CD4-positive, alpha-beta T cell treated with Interleukin-4 for 4 hours (primary cell): ENCODE data around the gene UPK3BL1.
A peak's percentile ranks its signal among the peaks of the same experiment; 100 is the strongest.
"Not testable (repeated sequence)": the region's sequence is repeated elsewhere in the genome, so short reads cannot be mapped to it uniquely, and the experiment has no call there.

ENCODE experiments used
- DNase-seq: peaks from one replicate; pipeline ENCODE4 v3.0.0-alpha.2; 2020

UPK3BL1 gene, protein sequence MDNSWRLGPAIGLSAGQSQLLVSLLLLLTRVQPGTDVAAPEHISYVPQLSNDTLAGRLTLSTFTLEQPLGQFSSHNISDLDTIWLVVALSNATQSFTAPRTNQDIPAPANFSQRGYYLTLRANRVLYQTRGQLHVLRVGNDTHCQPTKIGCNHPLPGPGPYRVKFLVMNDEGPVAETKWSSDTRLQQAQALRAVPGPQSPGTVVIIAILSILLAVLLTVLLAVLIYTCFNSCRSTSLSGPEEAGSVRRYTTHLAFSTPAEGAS

DNA sequence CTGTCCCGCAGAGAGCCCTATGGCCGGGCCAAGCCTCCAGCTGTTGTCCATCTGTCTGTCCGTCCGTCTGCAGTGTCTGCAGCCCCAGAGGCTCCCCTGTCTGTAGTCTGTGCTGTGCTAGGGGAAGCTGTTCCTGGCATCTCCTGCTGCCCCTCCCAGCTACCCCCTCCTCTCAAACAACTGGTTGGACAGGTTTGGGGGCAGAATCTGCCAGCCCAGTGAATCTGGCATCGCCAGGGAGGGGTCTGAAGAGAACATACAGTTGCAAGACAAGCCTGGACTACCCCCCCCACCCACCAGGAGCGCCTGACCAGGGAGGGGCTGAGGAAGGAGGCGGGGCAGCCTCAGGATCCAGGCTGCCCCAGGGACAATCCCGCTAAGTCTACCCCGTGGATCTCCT, at the start of gene UPK3BL1:
Gene UPK3BL1, minus strand, starts transcription at position 101 of the 400 bp plus-strand sequence. Its CDS starts 50 bp downstream, at position 51.
- not testable (repeated sequence) for DNase-seq

DNA sequence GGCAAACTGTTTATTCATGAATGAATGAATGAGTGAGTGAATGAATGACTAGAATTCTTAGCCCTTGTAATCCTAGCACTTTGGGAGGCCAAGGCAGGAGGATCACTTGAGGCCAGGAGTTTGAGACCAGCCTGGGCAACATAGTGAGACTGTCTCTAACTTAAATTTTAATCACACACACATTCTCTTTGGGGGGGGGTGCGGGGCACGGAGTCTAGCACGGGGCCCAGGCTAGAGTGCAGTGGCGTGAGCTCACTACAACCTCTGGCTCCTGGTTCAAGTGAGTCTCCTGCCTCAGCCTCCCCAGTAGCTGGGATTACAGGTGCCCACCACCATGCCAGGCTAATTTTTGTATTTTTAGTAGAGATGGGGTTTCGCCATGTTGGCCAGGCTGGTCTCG, 48.0 kb upstream of the UPK3BL1 start:
- not testable (repeated sequence) for DNase-seq

DNA sequence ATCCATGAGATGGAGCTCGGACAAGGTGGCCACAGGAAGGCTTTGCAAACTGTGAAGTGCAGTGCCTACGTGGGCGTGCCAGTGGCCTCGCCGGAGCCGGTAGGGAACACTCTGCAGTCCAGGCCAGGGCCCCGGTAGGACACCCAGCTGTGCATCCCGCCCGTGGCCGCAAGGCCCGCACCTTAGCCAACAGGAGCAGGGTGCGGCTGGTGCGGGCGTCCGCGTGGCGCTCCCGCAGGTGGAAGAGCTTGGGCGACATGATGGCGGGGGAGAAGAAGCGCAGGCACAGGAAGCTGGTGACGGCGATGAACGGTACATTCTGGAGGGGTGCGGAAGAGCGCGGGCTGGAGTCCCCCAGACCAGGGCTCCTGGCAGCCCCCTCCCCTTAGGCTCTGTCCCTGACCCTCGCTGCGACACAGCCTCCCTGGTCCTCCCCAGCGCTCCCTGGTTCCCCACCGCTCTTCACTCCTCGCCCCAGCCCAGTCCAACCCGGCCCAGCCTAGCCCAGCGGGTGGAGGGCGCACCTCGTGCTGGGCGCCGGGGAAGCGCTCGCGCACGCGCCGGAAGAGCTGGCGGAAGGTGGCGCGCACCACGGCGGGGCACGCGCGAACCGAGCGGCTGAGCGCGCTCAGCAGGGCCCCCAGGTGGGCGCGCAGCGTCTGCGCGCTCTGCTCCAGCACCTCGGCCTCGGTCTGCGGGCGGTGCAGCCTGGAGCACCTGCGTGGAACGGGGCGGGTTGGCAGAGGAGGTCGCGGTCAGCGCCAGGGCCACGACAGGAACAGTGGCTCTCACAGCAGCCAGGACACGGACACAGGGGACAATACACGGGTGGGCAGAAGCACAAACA, 47.1 kb upstream of the UPK3BL1 start:
- not testable (repeated sequence) for DNase-seq

DNA sequence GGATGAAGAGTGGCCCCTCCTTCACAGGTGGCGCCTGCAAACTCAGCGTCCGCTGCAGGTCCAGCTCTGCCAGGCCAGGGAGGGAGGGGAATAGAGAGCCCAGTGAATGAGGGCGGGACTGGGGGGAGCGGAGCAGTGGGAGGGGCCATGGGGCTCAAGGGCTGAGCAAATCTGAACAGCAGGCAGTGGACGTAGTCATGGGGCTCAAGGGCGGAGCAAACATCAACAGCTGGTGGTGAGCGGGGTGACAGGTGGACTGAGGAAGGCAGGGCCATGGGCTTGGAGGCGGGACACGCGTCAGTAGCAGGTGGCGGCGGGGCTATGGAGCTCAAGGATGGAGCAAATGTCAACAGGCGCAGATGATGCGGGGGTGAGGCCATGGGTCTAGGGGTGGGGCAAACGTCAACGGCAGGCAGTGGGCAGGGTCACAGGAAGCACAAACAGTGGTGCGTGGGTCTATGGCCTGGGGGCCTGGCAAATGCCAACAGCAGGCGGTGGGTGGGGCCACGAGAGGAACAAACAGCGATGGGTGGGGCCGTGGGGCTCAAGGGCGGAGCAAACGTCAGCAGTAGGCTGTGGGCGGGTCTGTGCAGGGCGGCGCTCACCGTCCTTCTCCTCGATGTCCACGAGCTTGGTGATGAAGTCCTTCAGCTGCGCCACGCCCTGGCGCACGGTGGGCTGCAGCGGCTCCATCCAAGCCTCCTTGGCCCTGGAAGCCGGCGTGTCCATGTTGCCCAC, 45.9 kb upstream of the UPK3BL1 start:
- not testable (repeated sequence) for DNase-seq

DNA sequence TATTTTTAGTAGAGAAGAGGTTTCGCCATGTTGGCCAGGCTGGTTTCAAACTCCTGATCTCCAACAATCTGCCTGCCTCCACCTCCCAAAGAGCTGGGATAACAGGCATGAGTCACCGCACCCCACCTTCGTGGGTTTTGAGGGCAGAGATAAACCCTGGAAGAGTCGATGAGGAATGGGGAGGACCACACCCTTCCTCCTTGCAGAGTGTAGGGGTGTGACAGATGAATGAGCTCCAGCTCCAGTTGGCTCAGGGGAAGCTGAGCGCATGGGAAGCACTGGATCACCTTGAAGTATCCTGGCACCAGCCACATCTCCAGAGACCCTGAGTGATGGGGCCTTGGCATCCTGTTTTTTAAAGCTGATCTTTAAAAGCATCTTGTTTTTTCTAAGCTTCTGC, 40.0 kb upstream of the UPK3BL1 start:
- DNase-seq: not testable (repeated sequence)

DNA sequence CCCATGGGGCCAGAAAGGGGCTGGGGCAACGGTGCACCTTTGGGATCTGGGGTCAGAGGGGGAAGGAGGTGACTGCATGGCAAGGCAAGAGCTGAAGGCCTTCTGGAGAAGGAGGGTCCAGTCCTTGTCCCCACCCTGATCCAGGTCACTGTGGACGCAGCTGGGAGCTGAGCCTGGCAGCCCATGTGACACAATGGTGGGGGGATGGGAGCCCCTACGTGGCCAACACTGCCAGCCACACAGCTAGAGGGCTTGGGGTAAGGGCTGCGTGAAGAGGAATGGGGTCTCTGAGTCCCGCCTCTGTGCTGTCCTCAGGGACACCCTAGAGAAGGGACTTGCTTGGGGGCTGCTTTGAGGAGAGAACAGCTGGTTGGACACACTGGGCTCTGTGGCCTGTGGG, 38.2 kb upstream of the UPK3BL1 start:
- DNase-seq: not testable (repeated sequence)

DNA sequence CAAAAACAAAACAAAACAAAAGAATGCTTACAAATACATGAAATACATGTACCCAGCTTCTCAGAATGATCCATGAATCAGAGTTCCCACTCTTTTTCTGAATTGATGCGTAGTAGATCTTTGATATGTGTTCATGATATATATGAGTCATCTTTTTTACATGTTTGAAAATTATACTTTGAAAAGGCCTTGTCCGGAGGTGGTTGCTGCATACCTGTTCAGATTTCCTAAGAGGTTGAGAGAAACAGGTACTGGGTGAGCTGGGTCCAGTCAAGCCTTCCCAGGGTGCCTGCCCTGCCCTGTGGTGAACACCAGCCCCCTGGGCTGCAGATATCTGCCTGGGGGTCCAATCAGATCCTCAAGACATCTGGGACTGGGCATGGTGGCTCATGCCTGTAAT, 33.0 kb upstream of the UPK3BL1 start:
- DNase-seq: not testable (repeated sequence)

DNA sequence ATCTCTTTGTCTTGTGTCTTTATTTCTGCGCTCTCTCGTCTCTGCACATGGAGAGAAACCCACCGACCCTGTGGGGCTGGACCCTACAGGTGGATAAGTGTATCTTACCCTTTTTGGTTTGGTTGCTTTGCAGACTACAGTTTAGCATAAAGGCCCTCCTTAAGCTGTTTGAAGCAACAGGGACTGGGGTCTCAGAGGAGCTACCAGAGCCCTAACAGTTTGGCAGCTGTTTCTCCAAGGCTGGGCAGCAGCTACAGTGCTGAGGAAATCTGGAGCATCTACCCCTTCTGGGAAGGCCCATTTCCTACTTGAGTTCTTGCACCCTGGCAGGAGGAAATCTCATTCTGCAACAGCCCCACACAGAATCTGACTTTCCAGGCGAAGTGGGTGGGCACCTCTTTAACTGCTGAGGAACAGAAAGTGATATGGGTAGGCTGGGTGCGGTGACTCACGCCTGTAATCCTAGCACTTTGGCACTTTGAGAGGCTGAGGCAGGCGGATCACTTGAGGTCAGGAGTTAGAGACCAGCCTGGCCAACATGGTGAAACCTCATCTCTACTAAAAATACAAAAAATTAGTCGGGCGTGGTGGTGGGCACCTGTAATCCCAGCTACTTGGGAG, 31.0 kb upstream of the UPK3BL1 start:
- DNase-seq: not testable (repeated sequence)

DNA sequence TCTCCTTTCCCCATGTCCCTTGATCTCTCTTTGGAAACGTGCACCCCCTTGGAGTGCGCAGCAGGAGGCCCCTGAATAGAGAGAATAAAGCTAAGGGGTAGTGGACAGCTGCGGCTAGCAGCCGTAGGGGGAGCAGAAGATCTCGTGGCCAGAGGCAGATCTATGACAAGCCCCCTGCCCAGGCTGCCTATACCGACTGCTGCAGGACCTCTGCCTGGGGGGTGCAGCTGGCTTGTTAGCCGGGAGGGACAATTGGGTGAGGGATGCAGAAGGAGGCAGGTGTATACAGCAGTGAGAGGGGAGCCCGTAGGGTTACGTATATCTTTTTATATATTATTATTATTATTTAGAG, 29.3 kb upstream of the UPK3BL1 start:
- DNase-seq: not testable (repeated sequence)

DNA sequence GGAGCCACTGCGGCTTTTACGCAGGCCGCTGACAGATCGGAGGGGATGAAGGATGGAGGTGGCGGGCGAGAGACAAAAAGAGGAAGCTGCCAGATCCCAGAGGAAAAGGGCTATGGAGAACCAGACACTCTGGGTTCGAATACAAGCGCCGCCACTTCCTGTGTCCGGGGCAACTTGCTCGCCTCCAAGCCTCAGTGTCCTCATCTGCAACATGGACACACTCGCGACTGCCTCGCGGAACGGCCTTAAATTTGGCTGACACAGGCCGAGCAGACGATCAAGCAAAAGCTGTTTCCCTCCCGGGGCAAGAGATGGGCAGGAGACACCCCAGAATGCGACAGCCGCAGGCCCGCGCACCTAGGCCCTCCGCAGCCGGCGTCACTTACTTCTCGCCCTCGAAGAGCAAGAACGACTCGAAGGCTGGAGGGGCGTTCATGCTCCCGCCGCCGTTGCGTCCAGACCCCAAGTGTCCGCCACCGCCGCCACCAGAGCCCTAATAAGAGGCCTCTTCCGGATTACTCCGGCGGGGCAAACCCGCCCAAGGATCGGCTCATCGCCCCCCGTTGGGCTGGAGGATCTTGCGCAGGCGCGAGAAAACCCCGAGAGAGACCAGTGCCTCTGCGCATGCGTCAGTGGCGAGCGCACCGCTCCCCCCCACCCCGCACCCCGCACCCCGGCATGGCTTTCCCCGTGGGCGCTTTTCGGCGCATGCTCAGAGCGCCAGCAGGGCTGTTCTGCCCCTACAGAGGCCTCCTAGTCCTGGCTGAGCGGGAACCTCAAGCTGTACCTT, 28.8 kb upstream of the UPK3BL1 start, which contains the start of gene POLR2J2:
Gene POLR2J2, minus strand, starts transcription at position 498 of the 790 bp plus-strand sequence. Its CDS starts 62 bp downstream, at position 436.
- DNase-seq: peak; percentile 97

DNA sequence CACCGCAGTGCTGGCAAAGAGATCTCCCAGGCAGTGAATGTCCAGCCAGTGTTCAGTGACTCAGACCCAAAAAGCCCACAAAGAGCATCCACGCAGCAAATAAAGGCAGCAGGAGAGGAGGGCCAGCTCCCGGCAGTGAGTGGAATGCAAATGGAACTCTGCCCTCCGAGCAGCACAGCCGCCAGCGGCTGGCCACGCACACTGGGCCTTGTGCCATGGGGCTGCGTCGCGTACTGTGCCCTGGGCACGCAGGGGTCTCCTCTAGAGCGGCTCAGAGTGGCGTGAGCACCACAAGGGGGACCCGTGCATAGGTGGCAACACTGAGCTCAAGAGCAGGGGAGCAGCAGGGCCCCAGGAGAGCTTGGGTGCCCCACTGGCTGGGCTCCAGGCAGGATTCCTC, 24.9 kb upstream of the UPK3BL1 start:
- not testable (repeated sequence) for DNase-seq

DNA sequence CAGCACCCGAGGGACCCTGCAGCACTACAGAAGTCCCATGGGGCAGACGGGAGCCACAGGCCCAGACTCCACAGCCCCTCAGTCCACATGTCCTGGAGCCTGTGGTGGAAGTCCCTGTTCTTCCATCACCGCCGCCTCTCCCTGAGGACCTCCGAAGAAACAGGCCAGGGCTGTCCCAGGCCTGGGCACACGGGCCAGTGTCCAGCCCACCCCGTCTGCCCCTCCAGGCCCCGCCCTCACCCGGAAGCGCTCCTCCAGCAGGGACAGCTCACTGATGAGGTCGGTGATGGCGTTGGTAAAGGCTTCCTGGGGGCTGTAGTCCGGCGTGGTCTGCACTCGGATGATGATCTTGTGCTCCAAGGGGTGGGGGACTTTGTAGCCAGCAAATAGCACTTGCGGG, 24.3 kb upstream of the UPK3BL1 start:
- DNase-seq: not testable (repeated sequence)

DNA sequence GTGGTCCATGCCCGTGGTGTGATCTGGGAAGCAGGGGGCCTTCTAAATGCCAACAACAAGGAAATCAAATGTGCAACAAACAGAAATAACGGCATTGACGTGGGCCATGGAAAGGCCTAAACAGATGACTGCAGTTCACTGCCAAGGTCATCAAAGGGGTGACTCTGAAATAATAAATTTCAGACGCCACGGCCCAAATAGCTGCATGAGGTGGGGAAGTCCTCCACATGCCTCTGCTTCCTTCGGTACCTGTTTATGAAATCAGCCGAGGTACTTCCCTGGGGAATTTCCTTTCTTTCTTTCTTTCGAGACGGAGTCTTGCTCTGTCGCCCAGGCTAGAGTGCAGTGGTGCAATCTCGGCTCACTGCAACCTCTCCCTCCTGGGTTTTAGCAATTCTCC, 22.2 kb upstream of the UPK3BL1 start:
- DNase-seq: not testable (repeated sequence)

DNA sequence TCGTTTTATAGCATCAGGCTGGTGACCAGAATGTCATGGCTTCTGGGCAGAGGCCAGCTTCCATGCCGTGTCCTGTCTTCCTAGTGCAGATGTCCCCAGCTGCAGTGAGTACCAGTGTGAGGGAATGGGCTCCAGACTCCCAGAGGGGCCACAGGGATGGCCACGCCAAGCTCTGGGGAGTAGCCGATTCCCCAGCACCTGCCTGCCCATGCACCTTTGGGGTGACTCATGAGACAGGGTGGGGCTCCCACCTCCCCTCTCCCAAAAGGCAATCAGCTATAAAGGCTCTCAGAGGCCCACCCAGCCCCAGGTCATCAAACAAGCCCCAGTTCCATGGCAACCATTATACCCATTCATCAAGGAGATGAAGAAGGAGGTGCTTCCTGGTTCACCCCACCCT, 7.3 kb upstream of the UPK3BL1 start, which contains the start of gene SPDYE2B:
Gene SPDYE2B, plus strand, starts transcription at position 396 of the 400 bp plus-strand sequence. CDS start 2,030 bp downstream, outside the sequence.
- not testable (repeated sequence) for DNase-seq

DNA sequence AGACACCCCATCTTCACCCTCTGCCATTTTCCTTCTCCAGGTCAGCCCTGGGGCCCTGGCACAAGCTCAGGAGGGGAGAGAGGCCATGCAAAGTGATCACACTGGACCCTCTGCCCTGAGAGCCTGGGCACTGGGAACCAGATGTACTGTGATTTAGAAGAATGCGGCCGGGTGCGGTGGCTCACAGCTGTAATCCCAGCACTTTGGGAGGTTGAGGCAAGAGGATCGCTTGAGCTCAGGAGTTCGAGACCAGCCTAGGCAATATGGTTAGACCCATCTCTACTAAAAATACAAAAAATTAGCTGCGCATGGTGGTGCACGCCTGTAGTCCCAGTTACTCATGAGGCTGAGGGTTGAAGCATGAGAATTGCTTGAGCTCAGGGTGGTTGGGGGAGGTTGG, 5.2 kb upstream of the UPK3BL1 start:
- not testable (repeated sequence) for DNase-seq

DNA sequence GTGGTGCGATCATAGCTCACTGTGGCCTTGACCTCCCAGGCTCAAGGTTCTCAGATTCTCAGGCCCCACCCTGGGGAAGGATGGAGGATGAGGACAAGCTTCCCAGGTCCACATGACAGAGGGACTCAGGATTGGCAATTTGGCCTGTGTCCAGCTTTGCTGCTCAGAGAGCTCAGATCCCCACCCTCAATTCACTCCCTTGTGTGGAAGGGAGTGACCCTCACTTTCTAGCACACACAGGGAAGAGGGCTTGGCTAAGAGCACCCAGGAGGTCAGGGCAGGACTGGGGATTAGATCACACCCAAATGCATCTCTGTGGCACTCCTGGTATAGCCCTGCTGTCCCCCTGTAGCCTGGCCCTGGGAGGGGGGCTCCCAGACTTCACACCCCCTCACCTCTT, 813 bp upstream of the UPK3BL1 start:
- DNase-seq: not testable (repeated sequence)

DNA sequence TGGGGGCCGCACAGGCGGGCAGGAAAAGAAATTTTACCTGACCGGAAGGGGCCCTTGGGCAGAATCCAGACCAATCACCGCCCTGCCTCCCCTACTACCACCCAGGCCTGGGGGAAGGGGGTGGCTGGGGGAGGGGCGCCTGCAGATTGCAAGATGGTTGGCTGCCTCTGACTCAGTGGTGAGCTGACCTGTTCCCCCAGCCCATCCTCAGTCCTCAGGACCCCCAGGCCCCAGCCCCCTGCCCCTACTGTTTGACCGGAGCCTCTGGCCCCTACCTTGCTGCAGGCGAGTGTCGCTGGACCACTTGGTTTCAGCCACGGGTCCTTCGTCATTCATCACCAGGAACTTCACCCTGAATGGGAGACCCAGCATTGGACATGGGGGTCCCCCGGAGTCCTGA, 3.7 kb downstream of the UPK3BL1 start:
- not testable (repeated sequence) for DNase-seq

DNA sequence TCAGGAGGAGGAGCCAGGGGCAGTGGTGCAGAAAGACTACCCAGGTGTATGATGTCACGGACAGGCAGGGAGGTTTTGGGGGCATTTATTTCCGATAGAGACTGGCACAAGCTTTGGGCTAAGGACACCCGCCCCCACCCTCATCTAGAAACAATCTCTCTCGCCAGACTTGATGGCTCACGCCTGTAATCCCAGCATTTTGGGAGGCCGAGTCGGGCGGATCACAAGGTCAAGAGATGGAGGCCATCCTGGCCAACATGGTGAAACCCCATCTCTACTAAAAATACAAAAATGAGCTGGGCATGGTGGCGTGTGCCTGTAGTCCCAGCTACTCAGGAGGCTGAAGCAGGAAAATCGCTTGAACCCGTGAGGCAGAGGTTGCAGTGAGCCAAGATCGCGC, 5.6 kb downstream of the UPK3BL1 start:
- not testable (repeated sequence) for DNase-seq

DNA sequence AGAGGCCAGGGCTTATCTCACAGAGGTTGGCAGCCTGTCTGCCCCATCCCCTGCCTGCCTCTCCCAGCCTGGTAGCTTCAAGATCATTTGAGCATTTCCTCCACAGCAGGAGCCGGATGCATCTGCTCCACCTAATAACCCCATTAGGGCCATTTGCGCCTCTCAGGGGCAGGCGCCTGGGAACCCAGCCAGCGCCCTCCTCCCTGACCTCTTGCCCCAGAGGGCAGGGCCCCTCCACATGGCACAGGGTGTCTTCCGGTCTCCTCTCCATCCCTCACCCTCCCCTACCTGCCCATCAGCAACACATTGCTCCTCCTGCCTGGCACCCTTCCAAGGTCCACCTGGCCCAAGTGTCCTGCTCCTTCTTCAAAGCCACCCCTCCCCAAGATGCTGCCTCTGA, 7.2 kb downstream of the UPK3BL1 start:
- DNase-seq: not testable (repeated sequence)

DNA sequence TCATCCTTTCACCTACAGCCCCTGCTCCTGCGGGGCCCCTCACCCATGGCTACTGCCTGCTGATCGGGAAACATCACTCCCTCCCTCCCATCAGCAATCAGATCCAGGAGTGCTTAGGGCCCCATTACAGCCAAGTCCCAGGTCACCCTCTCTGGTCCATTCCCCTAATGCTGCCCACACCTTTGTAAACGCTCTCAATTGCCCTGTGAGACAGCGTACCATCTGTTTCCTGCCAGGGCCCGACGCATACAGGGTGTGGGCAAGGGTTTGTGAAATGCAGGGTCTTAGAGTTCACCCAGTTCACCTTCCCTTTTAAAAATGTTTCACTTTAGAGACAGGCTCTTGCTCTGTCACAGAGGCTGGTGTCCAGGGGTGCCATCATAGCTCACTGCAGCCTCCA, 8.3 kb downstream of the UPK3BL1 start:
- DNase-seq: not testable (repeated sequence)

DNA sequence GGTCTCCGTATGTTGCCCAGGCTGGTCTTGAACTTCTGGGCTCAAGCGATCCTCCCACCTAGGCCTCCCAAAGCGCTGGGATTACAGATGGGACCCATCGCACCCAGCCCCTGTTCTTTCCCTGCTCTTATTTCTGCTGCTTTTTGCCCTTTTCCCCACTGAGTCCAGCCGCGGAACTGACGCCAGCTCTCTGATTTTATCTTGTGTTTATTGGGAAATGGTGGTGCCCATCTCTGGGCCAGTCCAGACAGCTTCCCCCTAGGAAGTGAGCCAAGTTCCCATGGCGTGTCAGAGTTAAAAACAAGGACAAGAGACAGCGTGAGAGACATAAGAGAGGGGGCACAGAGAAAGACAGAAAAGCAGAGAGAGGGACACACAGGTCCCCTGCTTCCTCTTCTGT, 12.0 kb downstream of the UPK3BL1 start:
- DNase-seq: not testable (repeated sequence)
